ENCODE results near the gene ALX3.

GRCh38 chr1:110063781-110064180 lies 6.7 kb downstream of the ALX3 start:
- TF ChIP-seq POLR2A (IDR thresholded peaks at IDR 0.05; ENCODE audit: low read length) = no peak
- no peak for TF ChIP-seq GATA1 (IDR thresholded peaks at IDR 0.05; ENCODE audit: low read depth, low read length)
